HCT116 (cell line): ENCODE measurements around the gene RNF220. TPM values are rescaled to one million over a fixed set of nuclear protein-coding genes. Genes with fewer than 3 reads are reported as not detected.

ENCODE experiments used
- ATAC-seq: fragments of 200-7000 bp; cut with Tn5 transposase; 2 replicates; pipeline ENCODE4 v1.9.1; 2020; ENCODE audit warnings: mild to moderate bottlenecking, moderate library complexity
- BruUV-seq: library from RNA; stranded (reverse); fragments of 400-500 nt; replicated peaks from 2 replicates; lab custom pipeline; 2021; lab: Mats Ljungman, UMichigan
- CTCF ChIA-PET: fragments of 300-600 bp; sonication (Branson Sonifier 250); formaldehyde crosslinking; loops from one replicate; lab custom pipeline; 2021; ENCODE audit warnings: antibody characterized with exemption; lab: Charles Lee
- POLR2A ChIA-PET: fragments of 300-600, 350-600 bp; sonication (Branson Sonifier 250); formaldehyde crosslinking; loops from one replicate; lab custom pipeline; 2021; ENCODE audit warnings: antibody characterized with exemption; lab: Charles Lee
- RAD21 ChIA-PET, 2 experiments: fragments of 300-600 bp; sonication (Branson Sonifier 250); formaldehyde crosslinking; loops; one replicate each; lab custom pipeline; 2023; ENCODE audit warnings: low total read pairs in 2 of 2; ENCODE audit not compliant: uncharacterized antibody in 2 of 2, unreplicated experiment in 2 of 2, low non-redundant PET in 1 of 2; lab: Charles Lee
- DNase-seq: peaks from one replicate; pipeline ENCODE4 v3.0.0-alpha.2; 2010; ENCODE audit warnings: low read depth, low spot score
- H2AFZ ChIP-seq: fragments of 200-600 bp; shearing (Covaris generic), sonication (generic); 2 replicates; pipeline ENCODE4 v1.6.1; 2017; ENCODE audit warnings: low read depth, mixed run types, mixed read lengths, antibody characterized with exemption, low read length; ENCODE audit not compliant: poor library complexity, severe bottlenecking
- H3K27ac ChIP-seq: 2 replicates; pipeline ENCODE4 v1.5.1; 2012; ENCODE audit warnings: low read depth, low read length
- H3K27me3 ChIP-seq: fragments of 200-600 bp; sonication (generic); 2 replicates; pipeline ENCODE4 v1.6.1; 2016; ENCODE audit warnings: mixed run types, low read length, mixed read lengths; ENCODE audit not compliant: insufficient read depth
- H3K36me3 ChIP-seq, 2 experiments: fragments of 200-500 bp in 1 of 2; fragments of 200-600 bp in 1 of 2; sonication (Bioruptor generic) in 1 of 2; sonication (generic) in 1 of 2; 2 replicates each; pipeline versions ENCODE4 v1.5.1 to v1.6.1; 2014 to 2016; ENCODE audit warnings: low read length in 2 of 2, inconsistent platforms in 1 of 2, mixed read lengths in 1 of 2, mixed run types in 1 of 2; ENCODE audit not compliant: insufficient read depth in 2 of 2, control insufficient read depth in 1 of 2
- H3K4me1 ChIP-seq, 2 experiments: fragments of 200-600 bp in 1 of 2; sonication (generic) in 1 of 2; 2 replicates each; pipeline versions ENCODE4 v1.5.1 to v1.6.1; 2012 to 2017; ENCODE audit warnings: low read length in 2 of 2, inconsistent platforms in 1 of 2, mild to moderate bottlenecking in 1 of 2, mixed read lengths in 1 of 2, mixed run types in 1 of 2, moderate library complexity in 1 of 2; ENCODE audit not compliant: insufficient read depth in 2 of 2, control insufficient read depth in 1 of 2
- H3K4me2 ChIP-seq: fragments of 200-600 bp; sonication (generic); 2 replicates; pipeline ENCODE4 v1.6.1; 2017; ENCODE audit warnings: mixed run types, low read length, mixed read lengths
- H3K4me3 ChIP-seq, 2 experiments: fragments of 200-600 bp in 1 of 2; sonication (generic) in 1 of 2; replicated peaks in 1 of 2; 2 replicates each; pipeline ENCODE4 v1.5.1; 2011 to 2016; ENCODE audit warnings: low read length in 2 of 2, control low read depth in 1 of 2, low read depth in 1 of 2, mild to moderate bottlenecking in 1 of 2, mixed read lengths in 1 of 2, mixed run types in 1 of 2
- H3K79me2 ChIP-seq: fragments of 200-600 bp; sonication (generic); 2 replicates; pipeline ENCODE4 v1.6.1; 2017; ENCODE audit warnings: mild to moderate bottlenecking, mixed run types, low read length, moderate library complexity, mixed read lengths; ENCODE audit not compliant: insufficient read depth
- H3K9ac ChIP-seq: fragments of 200-600 bp; sonication (generic); 2 replicates; pipeline ENCODE4 v1.6.1; 2016; ENCODE audit warnings: low read length, mixed read lengths
- H3K9me2 ChIP-seq: fragments of 200-600 bp; sonication (generic), shearing (Covaris generic); 2 replicates; pipeline ENCODE4 v1.6.1; 2017; ENCODE audit warnings: mixed run types, mild to moderate bottlenecking, moderate library complexity; ENCODE audit not compliant: insufficient read depth
- H3K9me3 ChIP-seq, 2 experiments: fragments of 200-500 bp in 1 of 2; fragments of 200-600 bp in 1 of 2; sonication (Bioruptor generic) in 1 of 2; sonication (generic) in 1 of 2; 2 replicates each; pipeline ENCODE4 v1.6.1; 2014 to 2017; ENCODE audit warnings: low read length in 2 of 2, mixed read lengths in 2 of 2, inconsistent platforms in 1 of 2, low read depth in 1 of 2, mild to moderate bottlenecking in 1 of 2, mixed run types in 1 of 2, moderate library complexity in 1 of 2; ENCODE audit not compliant: control insufficient read depth in 1 of 2, insufficient read depth in 1 of 2
- H4K20me1 ChIP-seq: fragments of 200-600 bp; sonication (generic), shearing (Covaris generic); 2 replicates; pipeline ENCODE4 v1.6.1; 2017; ENCODE audit warnings: mixed run types, mild to moderate bottlenecking, moderate library complexity; ENCODE audit not compliant: insufficient read depth
- CEBPB ChIP-seq: IDR thresholded peaks from 2 replicates; pipeline ENCODE4 v1.6.1; 2012; ENCODE audit warnings: low read depth
- ELF1 ChIP-seq: IDR thresholded peaks from 2 replicates; pipeline ENCODE4 v1.6.1; 2012; ENCODE audit warnings: low read depth, borderline replicate concordance
- EZH2phosphoT487 ChIP-seq: fragments of 200-600 bp; IDR thresholded peaks from 2 replicates; pipeline ENCODE4 v1.6.1; 2018; ENCODE audit warnings: antibody characterized with exemption, borderline replicate concordance
- POLR2AphosphoS5 ChIP-seq: IDR thresholded peaks from 2 replicates; pipeline ENCODE4 v1.6.1; 2011; ENCODE audit warnings: mild to moderate bottlenecking, low read depth, low read length, moderate library complexity
- RAD21 ChIP-seq: IDR thresholded peaks from 2 replicates; pipeline ENCODE4 v1.6.1; 2012; ENCODE audit warnings: low read depth, mild to moderate bottlenecking
- ZNF274 ChIP-seq: fragments of 200-500 bp; sonication (Bioruptor generic); IDR thresholded peaks from 2 replicates; pipeline ENCODE4 v1.6.1; 2014; ENCODE audit warnings: mild to moderate bottlenecking, low read depth, low read length, inconsistent platforms
- intact Hi-C: fragments of 100-400 bp; cut with micrococcal nuclease; formaldehyde crosslinking; loops from 2 replicates; pipeline ENCODE4 v1.10.0; 2022
- total RNA-seq: library from RNA; stranded (reverse); gene quantifications from one replicate; pipeline ENCODE4 v1.2.1, GENCODE V29; 2021; ENCODE audit not compliant: unreplicated experiment
- TF ChIP-seq, protein P1 (sequence below), 3 experiments: fragments of 200-600 bp in 1 of 3; sonication (generic) in 1 of 3; IDR thresholded peaks in 2 of 3; conservative IDR thresholded peaks in 1 of 3; 2 replicates each; pipeline ENCODE4 v1.5.1; 2012 to 2017; ENCODE audit warnings: low read depth in 2 of 3, low read length in 2 of 3, antibody characterized with exemption in 1 of 3, borderline replicate concordance in 1 of 3, control low read depth in 1 of 3, mild to moderate bottlenecking in 1 of 3, mixed read lengths in 1 of 3, mixed run types in 1 of 3, moderate library complexity in 1 of 3; ENCODE audit not compliant: insufficient read depth in 1 of 3

The RNF220 gene
- total RNA-seq, 1 experiment from 2014 or later = 84.5 TPM

- TF ChIP-seq ELF1 = no peak
- TF ChIP-seq, protein P1, sequence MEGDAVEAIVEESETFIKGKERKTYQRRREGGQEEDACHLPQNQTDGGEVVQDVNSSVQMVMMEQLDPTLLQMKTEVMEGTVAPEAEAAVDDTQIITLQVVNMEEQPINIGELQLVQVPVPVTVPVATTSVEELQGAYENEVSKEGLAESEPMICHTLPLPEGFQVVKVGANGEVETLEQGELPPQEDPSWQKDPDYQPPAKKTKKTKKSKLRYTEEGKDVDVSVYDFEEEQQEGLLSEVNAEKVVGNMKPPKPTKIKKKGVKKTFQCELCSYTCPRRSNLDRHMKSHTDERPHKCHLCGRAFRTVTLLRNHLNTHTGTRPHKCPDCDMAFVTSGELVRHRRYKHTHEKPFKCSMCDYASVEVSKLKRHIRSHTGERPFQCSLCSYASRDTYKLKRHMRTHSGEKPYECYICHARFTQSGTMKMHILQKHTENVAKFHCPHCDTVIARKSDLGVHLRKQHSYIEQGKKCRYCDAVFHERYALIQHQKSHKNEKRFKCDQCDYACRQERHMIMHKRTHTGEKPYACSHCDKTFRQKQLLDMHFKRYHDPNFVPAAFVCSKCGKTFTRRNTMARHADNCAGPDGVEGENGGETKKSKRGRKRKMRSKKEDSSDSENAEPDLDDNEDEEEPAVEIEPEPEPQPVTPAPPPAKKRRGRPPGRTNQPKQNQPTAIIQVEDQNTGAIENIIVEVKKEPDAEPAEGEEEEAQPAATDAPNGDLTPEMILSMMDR (IDR thresholded peaks at IDR 0.05 in 2 of 3, conservative IDR thresholded peaks at IDR 0.05 in 1 of 3; ENCODE audit: borderline replicate concordance in 1 of 3, insufficient read depth in 1 of 3, low read depth in 2 of 3, low read length in 2 of 3) = no peak
- TF ChIP-seq, all 23 proteins: peak for 0
Observed at GRCh38 chr1:44523593-44524591, 118.8 kb downstream of the RNF220 start (continued).

DNA sequence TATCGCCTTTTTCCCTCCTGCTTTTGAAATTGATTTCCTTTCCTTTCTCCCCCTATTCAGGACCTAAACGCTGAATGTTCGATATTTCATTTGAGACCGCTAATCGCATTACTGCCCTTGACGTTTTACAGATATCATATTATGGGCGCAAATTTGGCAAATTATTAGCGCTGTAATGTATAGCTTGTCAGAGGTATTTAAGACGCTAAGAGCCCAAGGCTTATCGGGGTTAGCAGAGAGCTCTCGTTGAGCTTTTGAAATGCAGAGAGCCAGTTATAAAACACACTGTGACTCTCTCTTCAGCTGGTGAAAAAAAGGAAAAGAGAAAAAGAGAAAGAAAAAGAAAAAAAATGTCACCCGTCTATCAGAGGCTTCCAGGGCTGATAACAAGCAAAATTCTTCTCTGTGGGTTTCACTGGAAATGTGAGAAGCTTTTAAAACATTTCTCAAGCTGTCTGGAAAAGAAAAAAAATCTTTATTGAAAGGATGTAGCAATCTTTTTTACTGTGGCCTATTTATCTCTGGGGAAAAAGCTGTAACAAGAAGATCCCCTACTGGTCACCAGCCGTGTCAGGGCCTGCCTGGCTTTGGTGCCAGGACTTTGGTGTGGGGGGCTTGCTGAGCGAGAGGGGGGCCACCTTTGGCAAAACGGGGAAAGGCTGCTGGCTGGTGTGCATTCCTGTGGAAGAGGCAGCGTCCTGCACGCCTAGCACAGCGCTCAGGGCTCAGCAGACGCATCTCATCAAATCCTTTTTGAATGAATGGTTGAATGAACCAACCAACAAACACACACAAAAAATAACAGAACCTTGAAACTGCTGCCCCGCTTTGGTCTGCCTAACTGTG, 119.8 kb downstream of the RNF220 start:
- intact Hi-C loops = no loop called here
- RAD21 ChIA-PET = no interaction called here
- no peaks in the 10 kb centered on the region for H3K36me3 ChIP-seq
- CTCF ChIA-PET = no interaction called here
- H3K27ac ChIP-seq = no peak overlapping the region
- no peak overlapping the region for H3K9ac ChIP-seq
- 0 out of 2 replicates have a peak, but pooled peaks cover 3% of the 10 kb centered on the region for H3K9me2 ChIP-seq
- H3K79me2 ChIP-seq = no peaks in the 10 kb centered on the region
- DNase-seq = no peak
- H3K4me3 ChIP-seq = no peak overlapping the region
- TF ChIP-seq ZNF274 = no peak
- TF ChIP-seq POLR2AphosphoS5 = no peak
- TF ChIP-seq RAD21 = no peak
- no peak for TF ChIP-seq CEBPB
- no peak for TF ChIP-seq EZH2phosphoT487
- TF ChIP-seq, all 23 proteins: peak for 0
- POLR2A ChIA-PET = no interaction called here
- Histone ChIP-seq H3K4me1 (peaks cover 9 to 20% of the 10 kb centered on the region in 2 experiments), H3K9me3 (no peaks in the 10 kb centered on the region), H3K4me2 (no peak overlapping the region), H2AFZ (no peak overlapping the region), H4K20me1 (no peaks in the 10 kb centered on the region), H3K27me3 (no peaks in the 10 kb centered on the region)
- ATAC-seq = no peak
- BruUV-seq = no TSS peak
